Endothelial cell of umbilical vein (primary cell): Measurements from ENCODE around the gene MS4A15.
A peak's percentile ranks its signal among the peaks of the same experiment; 100 is the strongest.

Experiments
- EZH2 ChIP-seq: IDR thresholded peaks from 2 replicates; pipeline ENCODE4 v1.6.1; 2012; ENCODE audit warnings: borderline replicate concordance, low read depth, mild to moderate bottlenecking, moderate library complexity, low read length, inconsistent platforms; ENCODE audit not compliant: severe bottlenecking
- POLR2A ChIP-seq: IDR thresholded peaks from 2 replicates; pipeline ENCODE4 v1.6.1; 2012; ENCODE audit warnings: low read depth, mild to moderate bottlenecking, control low read depth, low read length
- POLR2AphosphoS5 ChIP-seq: IDR thresholded peaks from 2 replicates; pipeline ENCODE4 v1.6.1; 2012; ENCODE audit warnings: low read depth, mild to moderate bottlenecking, control low read depth, low read length, moderate library complexity; ENCODE audit not compliant: insufficient read depth
- TF ChIP-seq, protein P1 (sequence below), 2 donors: IDR thresholded peaks; 1 replicate in 1 of 2; 2 replicates in 1 of 2; pipeline ENCODE4 v1.5.1; 2011; ENCODE audit warnings: low read length in 2 of 2, mild to moderate bottlenecking in 2 of 2, moderate library complexity in 2 of 2, control low read depth in 1 of 2, inconsistent platforms in 1 of 2, low read depth in 1 of 2; ENCODE audit not compliant: insufficient read depth in 1 of 2; ENCODE audit errors: extremely low read depth in 1 of 2

DNA sequence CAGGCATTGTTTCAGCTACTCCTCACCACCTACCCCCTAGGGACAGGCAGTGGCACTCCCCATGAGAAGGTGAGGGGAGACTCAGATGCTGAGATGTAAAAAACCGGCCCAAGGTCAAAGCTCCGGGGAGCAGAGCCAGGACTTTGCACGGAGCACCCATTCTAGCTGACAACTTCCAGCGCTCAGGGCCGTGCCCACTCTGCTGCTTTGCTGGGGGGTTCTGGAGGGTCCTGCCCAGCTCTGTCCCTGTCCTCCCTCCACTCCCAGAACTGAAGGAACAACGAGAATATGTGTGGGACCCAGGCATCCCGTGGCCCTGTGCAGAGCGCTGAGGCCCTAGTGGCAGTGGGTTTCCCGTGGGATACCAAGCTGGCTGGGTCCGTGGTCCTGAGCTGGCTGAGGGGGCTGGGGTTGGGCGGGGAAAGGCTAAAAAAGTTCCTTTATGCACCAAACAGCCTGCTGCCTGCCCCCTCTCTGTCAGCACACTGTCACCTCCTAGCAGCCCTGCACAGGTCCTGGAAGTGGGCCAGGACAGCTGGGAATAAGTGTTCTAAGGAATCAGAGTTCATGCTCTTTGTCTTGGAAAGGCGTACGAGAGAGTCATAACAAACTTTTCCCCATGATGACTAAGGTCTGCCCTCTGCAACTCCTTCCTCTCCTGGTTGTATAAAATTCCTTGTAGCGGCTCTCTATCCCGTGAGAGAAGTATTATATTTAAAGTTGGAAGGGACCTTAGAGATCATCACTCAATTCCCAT lies 30.3 kb downstream of the MS4A15 start:
- no peak for TF ChIP-seq POLR2A
- TF ChIP-seq POLR2AphosphoS5: peak; percentile 67
- TF ChIP-seq, protein P1, sequence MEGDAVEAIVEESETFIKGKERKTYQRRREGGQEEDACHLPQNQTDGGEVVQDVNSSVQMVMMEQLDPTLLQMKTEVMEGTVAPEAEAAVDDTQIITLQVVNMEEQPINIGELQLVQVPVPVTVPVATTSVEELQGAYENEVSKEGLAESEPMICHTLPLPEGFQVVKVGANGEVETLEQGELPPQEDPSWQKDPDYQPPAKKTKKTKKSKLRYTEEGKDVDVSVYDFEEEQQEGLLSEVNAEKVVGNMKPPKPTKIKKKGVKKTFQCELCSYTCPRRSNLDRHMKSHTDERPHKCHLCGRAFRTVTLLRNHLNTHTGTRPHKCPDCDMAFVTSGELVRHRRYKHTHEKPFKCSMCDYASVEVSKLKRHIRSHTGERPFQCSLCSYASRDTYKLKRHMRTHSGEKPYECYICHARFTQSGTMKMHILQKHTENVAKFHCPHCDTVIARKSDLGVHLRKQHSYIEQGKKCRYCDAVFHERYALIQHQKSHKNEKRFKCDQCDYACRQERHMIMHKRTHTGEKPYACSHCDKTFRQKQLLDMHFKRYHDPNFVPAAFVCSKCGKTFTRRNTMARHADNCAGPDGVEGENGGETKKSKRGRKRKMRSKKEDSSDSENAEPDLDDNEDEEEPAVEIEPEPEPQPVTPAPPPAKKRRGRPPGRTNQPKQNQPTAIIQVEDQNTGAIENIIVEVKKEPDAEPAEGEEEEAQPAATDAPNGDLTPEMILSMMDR (IDR thresholded peaks at IDR 0.05; ENCODE audit: extremely low read depth in 1 of 2, insufficient read depth in 1 of 2, low read depth in 1 of 2, low read length in 2 of 2): no peak
- no peak for TF ChIP-seq EZH2
